Hypothalamus (tissue), 51 donors: ENCODE measurements around the gene METTL8.
"Not testable (repeated sequence)": the region's sequence is repeated elsewhere in the genome, so short reads cannot be mapped to it uniquely, and the experiment has no call there.

Experiments
- DNase-seq, 51 donors: peaks; one replicate each; lab custom pipeline; 2025; lab: John Stamatoyannopoulos, UW

Gene METTL8

DNA sequence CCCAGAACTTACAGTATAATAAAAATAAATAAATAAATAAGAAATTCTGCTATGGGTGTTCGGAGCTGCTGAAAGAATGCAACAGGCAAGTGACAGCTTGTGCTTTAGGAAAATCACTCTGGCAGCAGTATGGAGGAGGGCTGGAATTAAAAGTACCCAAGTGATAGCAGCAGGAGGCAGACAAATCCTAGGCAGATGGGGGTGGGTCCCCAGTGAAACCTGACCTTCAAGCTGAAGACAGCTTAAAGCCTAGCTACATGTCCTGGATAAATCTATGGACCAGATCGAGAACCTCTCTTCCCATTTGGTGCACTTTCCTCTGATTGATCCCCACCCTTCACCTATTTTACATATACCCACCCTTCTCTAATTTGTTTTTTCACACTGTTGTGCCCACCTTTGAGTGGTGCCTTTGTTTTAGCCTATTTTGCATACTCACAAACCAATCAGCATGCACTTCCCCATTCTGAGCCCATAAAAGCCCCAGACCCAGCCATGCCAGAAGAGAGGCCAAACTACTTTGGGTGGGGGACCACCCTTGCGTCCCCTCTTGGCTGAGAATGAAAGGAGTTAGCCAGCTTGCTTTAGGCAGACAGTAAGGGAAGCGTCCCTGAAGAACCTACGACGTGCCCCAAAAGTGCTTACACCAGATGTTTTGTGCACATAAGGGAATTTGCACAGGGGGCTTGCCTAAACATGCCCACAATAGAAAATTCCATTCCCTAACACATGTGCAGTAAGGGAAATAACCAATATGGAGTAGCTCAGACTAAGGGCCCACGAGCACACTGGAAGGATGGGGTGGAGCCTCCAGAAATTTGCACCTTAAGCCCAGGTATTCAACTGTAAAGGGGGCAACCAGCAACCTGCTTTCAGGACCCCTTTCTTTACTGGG is 3.0 kb downstream of the METTL8 start:
- no peak for DNase-seq

GRCh38 chr2:171422710-171423495 is 10.9 kb downstream of the METTL8 start:
- DNase-seq: not testable (repeated sequence)

DNA sequence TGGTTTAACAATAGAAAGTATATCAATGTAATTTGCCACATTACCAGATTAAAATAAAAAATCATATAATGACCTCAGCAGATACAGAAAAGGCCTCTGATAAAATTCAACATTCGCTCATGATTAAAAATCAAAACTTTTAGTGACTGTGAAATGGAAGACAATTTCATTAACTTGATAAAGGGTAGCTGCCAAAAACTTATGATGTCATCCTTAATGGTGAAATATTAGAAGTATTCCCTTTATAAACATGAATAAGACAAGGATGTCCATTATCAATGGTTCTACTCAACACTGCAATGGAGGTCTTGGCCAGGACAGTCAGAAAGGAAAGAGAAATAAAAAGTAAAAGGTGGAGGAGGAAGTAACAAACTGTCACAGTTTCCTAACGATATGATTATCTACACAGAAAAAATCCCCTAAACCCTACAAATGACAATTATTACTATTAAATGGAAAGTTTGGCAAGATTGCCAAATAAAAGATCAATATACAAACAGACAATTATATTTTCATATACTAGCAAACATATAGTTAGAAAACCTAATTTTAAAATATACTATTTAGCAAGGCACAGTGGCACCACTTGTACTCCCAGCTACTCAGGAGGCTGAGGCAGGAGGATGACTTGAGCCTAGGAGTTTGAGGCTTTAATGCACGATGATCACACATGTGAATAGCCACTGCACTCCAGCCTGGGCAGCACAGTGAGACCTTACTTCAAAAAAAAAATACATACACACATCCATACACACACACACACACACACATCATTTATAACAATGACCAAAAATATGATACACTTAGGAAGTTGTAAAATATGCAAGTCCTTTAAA is 12.8 kb downstream of the METTL8 start:
- DNase-seq: no peak

DNA sequence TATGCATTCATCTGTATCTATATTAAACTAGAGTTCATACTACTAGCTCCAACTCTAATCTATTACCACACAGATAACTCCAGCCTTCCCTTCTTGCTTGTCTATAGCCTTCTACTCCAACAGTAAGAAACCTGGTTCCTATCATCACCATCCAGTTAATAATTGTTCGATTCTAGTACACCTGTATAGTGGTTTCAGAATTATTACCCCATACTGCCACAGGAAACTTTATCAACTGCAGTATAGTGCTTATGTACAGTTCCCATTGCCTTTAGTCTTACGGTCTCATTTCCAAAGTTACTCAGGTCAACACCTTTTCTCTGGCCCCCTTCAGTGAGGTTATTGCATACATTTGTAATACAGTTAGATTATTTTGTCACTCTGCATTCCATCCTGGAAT is 14.5 kb downstream of the METTL8 start:
- no peak for DNase-seq

DNA sequence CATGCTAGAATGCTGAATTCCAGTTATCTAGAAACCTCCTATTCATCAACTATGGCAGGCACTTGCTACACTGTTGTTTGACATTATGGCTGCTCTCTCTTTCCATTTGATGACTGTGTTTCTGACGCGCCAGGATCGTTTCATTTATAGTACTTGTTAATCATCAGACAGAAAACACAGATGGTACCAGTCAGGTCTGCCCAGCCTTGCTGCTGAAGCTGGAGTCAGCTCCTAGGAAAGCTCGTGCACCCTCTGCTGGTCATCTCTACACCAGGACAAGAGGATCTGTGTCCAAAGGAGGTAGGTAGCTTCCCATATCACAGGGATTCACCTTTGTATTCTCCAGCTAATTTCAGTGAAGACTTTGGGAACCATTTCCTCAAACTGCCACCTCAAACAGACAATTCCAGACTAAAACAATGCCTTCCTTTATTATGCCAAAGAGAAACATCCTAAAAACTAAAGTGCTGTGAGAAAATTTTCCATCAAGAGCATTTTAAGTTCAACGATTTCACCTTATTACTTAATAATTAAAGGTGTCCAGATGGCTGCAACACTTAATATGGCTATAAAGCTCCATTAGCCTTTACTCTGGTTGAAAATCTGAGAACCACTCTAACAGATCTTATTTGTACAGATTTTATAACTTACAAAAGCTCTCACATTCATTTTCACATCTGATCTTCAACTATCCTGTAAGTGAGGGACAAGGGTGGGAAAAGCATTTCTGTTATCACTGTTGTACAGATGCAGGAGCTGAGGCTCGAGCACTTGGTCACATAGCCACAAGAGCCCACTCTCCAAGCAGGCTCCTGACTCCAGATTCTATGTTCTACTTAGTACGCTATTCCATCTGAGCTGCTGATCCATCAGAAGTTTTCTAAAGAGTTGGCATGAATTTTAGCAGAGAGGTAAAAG is 17.5 kb downstream of the METTL8 start:
- peak in 49 of 51 donors; percentile 1 to 90 (median 63) for DNase-seq

DNA sequence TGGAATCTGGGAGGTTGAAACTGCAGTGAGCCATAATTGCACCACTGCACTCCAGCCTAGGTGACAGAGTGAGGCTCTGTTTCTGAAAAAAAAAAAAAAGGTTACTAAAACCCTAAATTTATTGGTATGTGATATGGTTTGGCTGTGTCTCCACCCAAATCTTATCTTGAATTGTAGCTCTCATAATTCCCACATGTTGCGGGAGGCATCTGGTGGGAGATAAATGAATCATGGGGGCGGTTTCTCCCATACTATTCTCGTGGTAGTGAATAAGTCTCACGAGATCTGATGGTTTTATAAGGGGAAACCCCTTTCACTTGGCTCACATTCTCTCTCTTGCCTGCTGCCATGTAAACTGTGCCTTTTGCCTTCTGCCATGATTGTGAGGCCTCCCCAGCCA is 19.1 kb downstream of the METTL8 start:
- DNase-seq: not testable (repeated sequence)

DNA sequence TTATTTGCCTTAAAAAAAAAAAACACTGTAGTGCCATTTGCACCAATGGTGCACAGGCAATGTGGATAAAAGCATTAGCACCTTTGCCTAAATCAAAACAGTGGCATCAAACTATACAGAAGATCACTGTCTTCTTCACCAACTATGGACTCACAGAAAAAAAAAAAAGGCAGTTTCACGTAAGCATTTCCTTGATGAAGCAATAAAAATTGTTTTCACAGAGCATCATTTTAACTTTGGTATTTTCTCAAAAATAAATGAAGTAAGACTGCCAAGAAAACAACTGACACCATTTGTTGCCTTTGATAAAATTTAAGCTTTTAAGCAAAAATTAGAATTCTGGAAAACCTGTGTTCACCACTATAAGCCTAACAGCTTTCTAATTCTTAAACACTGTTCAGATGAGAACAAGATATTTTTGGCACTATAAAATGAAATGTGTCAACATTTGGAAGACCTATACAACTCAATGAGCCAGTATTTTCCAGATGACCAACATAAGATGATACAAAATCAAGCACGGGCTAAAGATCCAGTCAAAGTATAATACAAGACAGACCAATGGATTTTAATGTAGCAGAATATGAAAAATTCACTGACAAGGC is 21.1 kb downstream of the METTL8 start:
- DNase-seq: no peak

DNA sequence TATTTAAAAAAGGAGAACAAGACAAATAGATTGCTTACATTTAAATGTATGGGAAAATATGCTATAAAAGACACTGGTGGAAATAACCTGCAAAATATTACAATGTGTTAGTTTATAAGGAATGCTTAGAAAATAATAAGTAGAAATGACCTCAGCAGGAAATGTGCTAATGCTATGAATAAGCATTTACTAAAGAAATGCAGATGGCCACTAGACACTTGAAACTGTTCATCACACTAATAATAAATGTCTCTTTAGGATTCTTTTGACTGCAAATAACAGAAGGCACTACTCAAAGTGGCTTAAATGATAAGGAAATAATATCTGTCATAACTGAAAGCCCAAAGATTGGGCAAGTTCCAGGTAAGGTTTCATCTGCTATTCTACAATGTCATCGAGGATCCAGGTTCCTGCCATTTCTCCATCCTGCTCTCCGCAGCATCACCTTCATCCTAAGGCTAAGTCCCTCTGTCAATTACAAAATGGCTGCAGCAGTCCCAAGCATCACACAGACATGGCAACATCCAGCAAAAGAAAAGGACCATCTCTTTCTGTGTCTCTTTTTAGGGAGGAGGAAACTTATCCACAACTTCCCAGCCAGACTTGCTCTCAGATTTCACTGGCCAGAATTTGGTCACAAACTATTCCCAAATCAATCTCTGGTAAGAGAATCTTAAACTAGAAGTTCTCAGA is 21.9 kb downstream of the METTL8 start:
- no peak for DNase-seq

DNA sequence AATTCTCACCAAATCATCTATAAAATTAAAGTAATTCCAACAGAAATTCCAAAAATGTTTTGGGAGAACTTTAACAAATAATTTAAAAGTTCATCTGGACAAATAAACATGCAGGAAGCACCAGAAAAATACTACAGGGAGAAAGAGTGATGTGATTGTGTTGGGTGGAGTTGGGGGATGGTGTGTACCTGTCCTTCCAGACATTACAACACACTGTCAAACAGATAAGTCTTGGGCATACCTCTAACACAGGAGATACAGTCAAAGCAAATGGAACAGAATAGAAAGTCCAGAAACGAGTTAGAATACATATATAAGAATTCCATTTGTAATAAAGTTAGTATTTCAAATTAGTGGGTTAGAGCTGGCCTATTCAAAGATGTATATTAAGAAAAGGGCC is 22.6 kb downstream of the METTL8 start:
- DNase-seq: no peak

- DNase-seq: no peak
Observed at GRCh38 chr2:171410624-171411023, 23.2 kb downstream of the METTL8 start.

- DNase-seq: no peak
Observed at GRCh38 chr2:171410101-171410500, 23.7 kb downstream of the METTL8 start.

- DNase-seq: peak in 1 of 51 donors; percentile 1
Observed at GRCh38 chr2:171409436-171409971, 24.3 kb downstream of the METTL8 start.

DNA sequence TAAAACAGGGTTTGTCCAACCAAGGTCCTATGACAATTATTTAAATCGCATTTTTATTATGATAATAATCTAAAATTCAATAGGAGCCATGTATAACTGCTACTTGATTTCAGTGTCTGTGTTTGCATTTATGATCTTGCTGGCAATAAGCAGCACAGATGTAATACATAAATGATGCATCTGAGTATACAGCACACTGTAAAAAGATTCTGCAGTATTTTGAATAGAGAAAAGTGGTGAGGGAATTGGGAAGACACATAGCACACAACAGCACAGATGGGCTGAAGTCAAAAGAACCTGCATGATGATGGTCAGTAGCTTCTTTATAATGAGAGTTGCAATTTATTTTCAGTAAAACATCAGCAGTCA is 26.1 kb downstream of the METTL8 start:
- no peak for DNase-seq

- DNase-seq: no peak
Observed at GRCh38 chr2:171407030-171407675, 26.6 kb downstream of the METTL8 start.

DNA sequence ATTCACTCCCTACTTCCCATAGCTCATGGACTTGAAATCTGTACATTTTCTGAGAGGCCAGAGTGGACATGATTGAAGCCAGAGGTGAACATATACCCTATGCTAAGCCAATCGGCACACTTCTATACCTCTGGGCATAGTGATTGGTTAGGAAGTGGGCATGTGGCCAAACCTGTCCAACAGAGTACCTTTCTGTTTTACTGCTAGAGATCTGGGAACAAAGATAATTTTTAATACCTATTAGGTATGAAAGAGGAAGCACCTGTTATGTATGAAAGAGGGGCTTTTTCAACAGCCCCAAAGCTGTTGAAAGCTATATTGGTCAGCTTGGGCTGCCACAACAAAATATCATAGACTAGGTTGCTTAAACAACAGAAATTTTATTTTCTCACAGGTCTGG is 27.7 kb downstream of the METTL8 start:
- DNase-seq: no peak

GRCh38 chr2:171405546-171405945 is 28.2 kb downstream of the METTL8 start:
- no peak for DNase-seq

DNA sequence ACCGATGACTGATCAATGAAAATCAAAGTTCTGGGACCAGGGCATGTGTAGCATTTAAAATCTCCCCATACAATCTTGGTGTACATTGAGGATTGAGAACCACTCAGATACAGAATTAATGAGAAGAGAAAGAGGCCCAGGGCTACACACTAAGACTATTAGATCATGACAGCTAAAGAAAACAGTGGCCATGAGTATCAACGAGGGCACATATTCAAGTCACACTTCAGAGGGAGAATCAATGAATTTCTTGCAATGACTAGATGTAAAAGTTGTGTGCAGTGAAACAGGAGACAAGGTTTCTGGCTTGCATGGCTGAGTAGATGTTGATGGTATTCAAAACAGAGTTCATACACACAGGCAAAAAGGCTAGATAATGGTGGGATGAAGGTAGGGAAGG is 29.1 kb downstream of the METTL8 start:
- DNase-seq: no peak

- no peak for DNase-seq
Observed at GRCh38 chr2:171404261-171404660, 29.5 kb downstream of the METTL8 start.
